ENCODE data around the gene DENND1A. TPM values are rescaled to one million over a fixed set of nuclear protein-coding genes. Genes with fewer than 3 reads are reported as not detected.

The DENND1A gene
- total RNA-seq, 1 donor from 2014 or later, result 9.0 TPM

DNA sequence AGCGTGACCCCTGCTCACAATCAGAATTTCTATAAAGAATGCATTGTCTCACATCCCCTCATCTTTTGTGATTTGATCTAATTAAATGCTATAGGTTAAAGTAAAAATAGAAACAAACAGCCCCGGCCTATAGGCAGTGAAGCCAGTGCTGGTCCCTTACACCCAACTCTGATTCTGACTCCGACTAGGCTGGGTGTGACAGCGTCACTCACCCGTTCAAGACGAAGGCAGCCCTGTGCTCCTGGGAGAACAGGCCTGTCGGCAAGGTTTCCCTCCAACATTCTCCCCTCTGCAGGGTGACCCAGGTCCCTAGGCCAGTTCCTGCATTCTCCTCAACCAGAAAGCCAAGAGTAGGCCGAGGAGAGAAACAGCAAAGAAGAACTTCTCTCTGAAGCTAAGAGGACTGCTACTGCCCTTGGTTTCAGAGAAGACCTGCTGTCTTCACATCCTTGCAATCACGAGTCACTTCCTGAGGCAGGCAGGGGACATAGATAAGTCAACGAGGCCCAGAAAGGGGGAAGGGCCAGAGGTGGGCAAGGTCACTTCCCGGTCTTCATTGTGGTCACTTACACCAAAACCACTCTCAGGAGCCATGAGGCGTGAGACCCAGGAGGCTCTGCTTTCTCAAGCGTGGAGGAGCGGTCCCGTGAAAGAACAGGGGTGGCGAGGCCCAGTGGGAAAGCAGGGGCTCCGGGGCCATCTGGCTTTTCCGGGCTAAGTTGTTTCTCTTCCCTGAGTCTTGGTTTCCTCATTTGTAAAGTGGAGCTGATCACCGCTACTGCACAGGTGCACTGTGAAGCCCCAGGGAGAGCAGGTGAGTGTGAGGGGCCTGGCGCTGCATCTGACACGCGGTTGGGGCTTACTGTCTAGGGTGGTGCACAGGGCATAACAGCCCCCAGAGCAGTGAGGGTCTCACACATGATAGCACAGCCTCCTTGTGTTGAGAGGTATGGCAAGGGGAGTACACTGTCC, 373.2 kb downstream of the DENND1A start:
- ATAC-seq, result no peak

DNA sequence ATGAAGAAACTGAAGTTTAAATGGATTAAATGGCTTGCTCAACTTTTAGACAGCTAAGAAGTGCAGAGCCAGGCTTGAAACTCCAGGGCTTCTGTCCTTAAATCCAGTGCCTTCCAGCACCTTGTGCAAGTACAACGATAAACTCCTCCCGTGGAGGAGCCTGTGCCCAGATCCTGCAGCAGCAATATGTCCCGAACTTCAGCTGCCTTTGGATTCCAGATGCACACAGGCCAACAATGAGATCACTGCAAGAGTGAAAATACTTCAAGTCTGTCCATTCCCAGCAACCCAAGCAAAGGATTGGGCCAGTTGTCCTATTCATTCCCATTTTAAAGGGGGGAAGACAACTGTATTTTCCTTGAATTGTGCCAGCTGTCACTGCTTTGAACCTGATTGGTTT, 374.3 kb downstream of the DENND1A start:
- ATAC-seq, result no peak

DNA sequence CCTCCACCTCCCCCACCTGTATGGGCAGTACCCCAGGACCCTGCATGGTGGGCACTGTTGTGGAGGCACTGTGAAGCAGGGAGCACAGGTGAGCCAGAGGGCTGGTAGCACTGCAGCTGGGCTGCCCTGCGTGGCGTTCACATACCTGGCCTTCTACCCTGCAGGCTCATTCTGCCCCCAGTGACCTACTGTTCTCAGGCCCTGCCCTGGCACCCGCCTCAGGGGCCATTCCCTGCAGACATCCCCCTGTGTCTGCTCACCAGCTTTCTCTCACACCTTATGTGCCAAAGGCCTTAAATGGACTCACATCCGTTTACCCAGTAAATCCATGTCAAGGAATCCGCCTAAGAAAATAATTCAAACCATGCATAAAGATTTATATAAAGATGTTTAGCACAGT, 377.4 kb downstream of the DENND1A start:
- no peak for ATAC-seq

DNA sequence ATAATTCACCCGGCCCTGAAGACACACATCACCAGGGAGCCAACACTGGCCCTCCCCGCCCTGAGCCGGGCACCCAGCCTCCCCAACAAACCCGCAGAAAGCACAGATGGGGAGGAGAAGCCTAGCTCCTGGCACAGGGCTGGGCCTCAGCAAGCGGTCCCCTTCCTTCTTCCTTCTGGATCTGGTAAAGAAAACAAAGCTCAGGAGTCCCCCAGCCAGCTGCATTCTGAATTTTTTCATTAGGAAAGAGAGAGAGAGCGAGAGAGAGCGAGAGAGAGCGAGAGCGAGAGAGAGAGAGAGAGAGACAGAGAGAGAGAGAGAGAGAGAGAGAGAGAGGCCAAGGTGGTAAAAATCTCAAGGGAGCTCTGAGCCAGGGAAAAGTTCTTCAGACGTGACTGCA, 378.2 kb downstream of the DENND1A start:
- no peak for ATAC-seq

DNA sequence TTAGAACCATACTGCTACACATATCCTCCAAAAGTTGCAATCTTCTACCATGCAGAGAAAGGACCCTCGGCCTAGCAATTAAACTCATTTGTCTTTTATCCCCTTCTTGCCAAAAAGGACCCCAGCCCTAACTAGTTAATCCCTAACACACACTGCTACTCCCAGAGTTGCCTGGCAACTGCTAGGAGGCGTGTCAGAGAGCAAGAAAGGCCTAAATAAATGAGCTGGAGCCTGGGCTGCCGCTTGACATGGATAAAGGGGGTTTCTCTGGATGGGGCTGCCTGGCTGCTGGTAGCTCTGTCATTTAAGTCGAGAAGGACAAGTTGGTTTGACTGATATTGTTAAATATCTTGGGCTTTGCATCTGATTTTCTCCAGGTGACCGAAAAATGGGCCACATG, 379.1 kb downstream of the DENND1A start:
- ATAC-seq, result no peak

DNA sequence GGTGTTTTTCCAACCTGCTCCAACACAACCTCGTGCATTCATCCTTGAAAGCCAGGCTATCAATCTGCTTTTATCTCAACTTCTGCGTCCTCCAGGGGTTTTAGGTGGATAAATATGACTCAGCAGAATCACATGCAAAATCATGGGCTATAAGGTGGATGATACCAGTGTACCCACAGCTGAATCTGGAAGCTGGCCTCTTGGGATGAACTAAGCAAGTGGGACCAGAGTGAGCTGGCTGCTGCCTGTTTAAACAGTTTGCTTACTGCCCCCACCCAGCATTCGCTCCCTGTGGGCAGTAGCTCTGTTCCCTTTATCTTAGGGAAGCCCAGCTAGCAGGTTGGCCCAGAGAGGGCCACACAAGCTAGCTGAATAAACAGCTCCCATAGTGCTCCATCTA, 379.9 kb downstream of the DENND1A start:
- ATAC-seq, result no peak

DNA sequence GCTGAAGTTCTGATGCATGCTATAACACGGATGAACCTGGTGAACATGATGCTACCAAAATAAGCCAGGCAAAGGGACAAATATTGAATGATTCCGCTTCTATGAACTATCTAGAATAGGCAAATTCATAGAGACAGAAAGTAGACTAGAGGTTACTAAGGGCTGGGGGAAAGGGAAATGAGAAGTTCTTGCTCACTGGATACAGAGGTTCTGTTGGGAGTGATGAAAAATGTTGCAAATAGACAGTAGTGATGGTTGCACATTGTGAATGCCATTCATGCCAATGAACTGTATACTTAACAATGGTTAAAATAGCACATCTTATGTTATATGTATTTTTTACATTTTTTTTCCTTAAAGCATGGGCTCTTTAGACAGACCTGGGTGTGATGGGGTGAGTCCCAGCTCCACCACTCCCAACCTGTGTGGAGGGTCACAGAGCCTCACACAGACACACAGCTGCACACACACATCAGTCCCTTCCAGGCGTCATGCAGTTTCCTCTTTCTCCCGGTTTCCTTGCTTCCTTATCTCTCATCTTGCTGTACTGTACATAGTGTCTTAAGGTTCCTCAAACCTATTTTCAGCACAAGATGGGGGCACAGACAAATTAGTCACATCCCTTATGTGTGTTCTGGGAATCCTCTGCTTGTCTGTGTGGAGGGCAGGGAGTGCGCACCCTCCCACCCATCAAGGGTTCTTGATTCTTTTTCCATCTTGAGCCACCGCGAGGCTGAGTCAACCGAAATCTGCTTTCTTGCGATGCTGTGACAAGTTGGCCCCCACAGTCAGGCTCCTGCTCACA, 381.0 kb downstream of the DENND1A start:
- ATAC-seq, result no peak

DNA sequence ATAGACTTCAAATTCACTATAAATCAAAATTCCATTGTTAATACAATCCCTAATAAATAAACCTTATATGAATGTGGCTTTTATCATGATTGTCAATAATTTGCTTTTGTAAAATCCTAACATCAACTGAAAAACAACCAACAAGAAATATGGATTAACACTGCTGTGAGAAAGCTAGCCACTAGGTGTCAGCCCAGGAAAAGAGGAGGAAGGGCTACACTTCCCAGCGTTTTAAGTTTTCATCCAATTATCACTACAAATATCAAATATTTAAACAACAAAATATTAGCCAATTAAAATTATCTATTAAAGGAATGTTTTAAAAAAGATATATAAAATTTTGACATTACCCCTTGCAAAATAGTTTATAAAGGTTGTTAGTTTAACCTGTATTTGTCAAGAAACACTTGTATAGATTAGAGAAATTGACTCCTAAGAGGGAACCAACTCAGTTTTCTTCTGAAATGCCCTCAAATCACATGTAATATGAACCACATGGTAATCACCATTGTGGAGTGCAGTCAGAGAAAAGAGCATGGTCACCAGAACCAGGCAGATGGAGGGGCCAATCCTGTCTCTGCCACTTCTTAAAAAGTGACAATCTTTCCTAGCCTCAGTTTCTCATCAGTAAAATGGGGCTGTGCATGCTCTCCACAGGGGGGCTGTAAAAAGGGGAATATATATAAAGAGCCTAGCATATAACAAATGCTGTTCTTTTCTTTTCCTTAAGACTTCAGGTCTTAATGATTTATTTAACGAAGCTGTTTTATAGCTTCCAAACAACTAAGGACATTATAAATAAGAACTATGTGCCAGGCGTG, 385.7 kb downstream of the DENND1A start:
- no peak for ATAC-seq

DNA sequence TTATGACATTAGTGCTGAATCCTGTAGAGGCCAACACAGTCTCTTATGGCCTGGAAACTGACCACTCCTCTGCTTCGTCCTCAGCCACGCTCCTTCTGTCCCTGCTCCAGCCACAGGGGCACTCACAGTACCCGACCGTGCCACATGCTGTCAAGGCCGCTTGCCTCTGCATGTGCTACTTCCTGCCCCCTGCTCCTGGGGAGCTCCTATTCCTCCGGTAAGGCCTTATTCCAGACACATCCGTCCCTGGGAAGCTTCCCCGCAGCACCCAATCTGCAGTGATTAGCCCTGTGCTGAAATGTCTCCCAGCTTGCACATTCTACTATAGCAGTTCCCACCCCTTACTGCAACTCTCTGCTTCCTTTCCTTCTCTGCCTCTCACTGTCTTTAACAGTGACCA, 386.4 kb downstream of the DENND1A start:
- no peak for ATAC-seq

DNA sequence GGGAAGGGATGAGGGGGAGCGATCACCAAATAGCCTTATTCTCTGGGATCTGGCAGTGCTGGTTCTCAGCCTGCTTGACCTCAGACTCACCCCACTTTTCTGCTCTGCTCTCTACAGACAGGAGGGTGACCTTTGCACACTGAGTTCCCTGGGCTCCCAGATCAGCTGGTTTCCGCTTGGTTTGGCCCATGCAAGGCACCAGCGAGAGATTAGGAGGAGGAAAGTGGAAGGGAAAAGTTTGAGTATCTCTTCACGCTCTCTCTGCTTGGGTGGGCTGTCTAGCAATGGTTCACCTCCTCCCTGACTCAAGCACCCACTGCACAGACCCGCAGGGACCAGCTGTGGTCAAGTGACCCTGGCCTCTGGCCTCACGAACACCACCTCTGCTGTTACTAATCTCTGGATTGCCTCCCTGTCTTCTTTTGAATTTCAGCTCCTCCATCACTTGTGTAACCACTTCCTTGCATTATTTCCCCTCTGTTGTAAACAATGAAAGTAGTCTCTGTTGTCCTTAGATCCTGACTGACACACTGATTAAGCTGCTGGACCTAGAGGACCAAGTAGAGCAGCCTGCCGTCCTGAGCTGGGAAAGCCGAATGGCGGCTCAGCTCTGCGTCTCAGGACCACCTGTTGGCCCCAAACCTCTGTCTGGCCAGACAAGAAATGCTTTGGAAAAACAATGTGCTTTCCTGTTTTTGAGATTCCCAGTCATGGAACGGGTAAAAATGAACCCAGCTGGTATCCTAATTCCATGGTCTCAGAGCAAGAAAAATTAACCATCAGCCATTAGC, 387.3 kb downstream of the DENND1A start:
- no peak for ATAC-seq

DNA sequence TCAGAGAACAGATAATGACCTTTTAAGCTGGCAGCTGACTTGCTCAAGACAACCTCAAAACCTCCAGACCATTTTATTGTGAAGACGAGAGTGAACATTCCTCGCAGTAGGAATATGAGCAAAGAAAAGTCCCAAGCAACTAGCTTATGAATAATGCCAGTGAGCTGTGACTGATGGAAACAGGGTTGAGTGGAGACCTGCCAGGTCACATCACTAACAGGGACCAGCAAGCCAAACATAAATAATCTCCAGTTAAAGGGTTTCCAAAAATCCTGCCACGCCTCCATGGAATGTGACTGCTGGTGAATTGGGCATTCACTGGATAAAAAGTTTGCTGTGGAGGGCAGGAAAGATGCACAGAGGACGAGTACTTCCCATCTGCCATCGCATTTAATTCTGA, 388.5 kb downstream of the DENND1A start:
- ATAC-seq, result no peak

DNA sequence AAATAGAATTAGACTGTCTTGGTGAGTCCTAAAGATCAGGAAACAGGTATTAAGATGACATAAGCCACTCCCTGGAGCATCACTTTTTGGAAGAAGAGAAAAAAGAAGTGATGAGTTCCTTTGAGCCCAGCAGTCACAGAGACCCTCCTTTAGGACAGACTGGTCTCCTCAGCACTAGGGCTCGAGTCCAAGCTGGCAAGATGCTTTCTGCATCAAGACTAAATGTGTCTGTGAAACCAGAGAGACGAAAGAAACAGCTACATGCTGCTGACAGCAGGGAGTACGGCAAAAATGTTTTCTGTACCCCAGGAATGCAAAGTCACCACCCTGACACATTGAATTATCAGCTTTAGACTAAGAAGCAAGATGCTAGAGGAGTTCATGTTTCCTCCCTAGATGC, 389.5 kb downstream of the DENND1A start:
- ATAC-seq, result no peak

DNA sequence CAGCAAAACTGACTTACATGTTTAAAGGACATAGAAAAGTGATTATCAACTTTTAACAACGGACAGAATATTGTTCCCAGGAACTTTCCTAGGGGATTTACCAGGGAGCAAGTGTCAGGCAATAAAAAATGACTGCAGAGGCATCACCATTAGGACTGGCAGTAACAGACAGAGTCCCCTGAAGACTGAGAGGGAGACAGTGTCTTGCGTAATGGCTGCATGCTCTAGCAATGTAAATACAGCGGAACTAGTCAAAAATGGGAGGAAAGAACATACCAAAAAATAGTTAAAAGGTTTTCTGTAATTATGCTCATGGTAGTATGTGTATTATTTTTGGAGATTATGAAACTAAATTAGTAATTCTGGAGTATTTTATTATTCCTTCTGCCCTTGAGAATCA, 392.1 kb downstream of the DENND1A start:
- ATAC-seq, result no peak

DNA sequence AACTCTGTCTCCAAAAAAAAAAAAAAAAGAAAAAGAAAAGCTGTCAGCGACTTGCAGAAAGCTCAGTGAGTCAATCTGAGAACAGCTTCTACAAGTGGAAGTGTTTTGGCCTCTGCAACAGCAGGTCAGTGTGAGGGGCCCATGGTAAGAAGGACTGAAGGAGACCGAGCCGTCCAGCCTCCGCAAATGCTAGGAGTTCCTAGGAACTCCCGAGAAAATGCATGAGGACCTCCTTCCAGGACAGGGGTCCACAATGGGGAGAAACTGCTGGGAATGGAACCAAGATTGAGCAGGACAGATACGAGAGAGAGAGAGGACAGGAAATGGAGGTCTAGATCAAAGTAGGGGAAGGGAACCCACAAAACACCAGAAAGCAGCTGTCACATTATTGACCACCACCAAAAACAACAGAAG, 393.5 kb downstream of the DENND1A start:
- no peak for ATAC-seq

DNA sequence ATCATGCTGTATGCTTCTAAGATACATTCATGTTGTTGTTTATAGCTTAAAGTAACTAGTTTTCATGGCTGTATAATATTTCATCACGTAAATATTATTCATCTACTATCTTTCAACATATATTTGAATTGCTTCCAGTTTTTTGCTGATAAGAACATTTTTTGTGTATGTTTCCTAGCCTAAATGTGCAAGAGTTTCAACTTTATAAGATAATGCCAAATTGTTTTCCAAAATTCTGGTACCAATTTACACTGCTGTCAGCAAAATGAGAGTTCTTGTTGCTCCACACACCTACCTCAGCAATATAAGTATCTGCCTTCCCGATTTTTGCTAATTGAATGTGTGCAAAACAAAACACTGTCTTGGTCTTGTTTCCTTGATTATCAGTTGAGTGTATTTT, 395.6 kb downstream of the DENND1A start:
- ATAC-seq, result no peak

DNA sequence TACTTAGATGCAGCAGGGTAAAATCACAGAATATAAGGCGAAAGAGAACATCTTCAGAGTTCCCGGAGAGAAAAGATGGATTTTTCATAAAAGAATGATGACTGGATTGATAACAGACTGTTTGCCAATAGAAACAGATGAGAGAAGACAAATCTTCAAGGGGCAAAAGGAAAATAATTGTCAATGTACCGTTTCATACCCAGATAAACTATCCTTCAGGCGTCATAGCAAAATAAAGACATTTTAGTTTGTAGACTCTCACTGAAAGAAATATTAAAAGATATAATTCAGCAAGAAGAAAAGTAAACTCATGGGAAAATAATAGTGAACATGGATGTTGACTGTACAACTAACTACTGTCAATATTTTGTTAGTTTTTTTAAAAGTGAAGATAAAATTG, 399.7 kb downstream of the DENND1A start:
- no peak for ATAC-seq

DNA sequence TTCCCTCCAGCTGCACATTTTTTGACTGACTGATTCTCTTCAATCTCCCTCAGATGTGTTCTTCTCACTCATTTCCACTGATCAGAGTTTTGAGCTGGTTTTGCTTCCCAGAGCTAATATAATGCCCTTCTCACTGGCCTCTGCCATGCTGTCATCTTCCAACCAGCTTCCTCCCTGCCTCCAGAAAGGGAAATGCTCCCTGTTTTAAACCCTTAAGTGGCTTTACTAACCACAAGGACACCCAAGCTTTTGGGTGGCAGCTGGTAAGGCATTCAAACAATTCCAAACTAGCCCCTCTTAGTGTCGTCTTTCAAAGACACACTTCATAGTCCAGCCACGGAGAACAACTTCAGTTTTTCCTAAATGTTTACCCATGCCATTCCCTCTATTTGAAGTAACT, 401.4 kb downstream of the DENND1A start:
- ATAC-seq, result no peak

DNA sequence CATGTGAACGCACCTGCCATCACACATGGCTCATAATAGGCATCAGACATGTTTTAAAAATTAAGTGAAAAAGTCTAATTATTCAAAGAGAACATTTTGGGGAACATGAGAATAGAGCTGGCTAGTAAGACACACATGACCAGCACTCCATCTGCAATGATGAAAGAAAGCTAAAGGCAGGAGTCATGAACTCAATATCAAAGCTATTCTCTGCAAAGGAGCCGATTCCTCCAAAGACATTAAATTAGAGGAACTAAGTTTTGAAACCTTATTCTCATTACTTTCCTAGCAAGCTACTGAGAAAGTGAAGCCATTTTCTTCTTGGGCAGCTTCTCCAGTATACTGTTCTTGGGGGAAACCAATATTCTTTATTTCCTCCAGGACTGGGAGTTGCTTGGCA, 401.9 kb downstream of the DENND1A start:
- no peak for ATAC-seq

DNA sequence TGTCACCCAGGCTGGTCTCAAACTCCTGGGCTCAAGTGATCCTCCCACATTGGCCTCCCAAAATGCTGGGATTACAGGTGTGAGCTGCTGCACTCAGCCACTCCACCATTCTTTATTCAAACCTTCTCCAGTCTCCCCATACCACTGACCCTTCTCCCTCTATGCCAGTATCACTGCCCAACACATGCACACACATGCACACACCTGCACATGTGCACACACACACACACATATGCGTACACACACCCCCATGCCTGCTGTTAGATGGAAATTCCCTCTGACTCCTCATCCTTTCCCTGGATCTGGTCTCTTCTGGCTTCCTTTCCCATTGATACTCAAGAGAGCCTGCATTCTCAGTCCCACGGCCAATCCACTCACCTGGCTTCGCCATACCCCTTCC, 404.0 kb downstream of the DENND1A start:
- ATAC-seq, result no peak

DNA sequence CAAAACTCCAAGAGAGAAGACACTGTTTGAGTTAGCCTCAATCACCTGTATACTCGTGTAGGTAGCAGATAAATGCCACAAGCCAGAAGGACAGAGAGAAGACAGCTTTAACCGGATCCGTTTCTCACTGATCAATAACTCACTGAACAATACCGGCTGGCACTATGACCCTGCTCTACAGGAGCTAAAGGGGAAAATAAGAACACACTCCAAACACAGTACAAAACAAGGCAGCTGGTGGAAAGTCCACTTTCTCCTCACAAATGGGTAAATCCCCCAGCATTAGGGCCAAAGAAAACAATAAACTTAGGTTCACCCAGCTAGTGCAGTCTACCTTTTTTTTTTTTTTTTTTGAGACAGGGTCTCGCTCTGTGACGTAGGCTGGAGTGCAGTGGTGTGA, 404.5 kb downstream of the DENND1A start:
- no peak for ATAC-seq

DNA sequence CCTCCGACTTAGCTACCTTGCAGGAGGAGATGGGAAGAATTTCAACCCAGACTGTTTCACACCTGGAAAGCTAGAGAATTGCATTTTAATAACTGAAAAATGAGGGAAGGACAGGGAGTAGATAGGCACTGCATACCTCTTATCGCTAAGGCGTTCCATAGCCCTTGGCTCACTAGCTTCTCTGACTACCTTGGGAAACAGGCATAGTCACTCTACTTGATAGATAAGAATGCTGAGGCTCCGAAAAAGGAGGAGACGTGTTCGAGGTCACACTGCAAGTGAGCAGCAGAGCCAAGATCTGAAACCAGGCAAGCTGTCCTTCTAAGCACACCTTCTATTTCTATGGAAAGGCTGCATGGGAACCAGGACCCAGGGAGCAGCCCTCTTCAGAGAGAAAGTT, 405.1 kb downstream of the DENND1A start:
- ATAC-seq, result no peak

DNA sequence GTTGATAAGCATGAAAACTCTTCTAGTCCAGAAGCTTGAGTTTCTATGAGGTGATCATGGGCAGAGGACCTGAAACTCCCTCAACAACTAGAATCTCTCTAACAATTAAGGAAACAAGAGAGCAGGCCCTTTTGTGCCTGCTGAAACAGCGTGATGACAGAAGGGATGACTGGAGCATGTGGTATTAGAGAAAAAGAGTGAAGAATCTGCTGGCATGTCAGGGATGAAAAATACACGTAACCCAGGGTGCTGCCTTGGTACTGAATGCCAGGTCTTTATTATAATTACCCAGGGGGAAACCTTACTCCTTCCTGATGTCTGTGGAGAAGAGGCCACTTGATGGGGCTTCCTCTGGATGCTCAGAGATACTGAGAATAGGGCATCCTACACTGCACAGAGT, 406.1 kb downstream of the DENND1A start:
- no peak for ATAC-seq
